ENCODE results near the gene QTRT2.

QTRT2 gene

DNA sequence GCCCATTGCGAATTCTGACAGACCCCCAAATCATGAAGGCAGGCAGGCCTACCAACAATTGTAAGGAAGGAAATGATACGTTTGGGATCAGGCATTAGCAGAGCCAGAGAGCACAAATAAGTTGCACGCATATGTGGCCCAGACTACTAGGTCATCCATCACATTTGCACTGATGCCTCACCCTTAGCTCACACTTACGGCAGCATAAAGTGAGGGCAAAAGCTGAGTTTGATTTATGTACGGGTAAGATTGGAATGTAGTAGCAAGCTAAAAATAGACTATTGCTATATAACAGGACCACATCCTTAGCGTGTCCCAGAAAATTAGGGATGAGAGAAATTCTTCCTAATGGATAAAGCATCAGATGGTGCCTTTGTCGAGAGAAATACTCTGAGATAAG is 58.6 kb downstream of the QTRT2 start:
- intact Hi-C loops (cut with DNase I): no loop called here
- no peak for DNase-seq

DNA sequence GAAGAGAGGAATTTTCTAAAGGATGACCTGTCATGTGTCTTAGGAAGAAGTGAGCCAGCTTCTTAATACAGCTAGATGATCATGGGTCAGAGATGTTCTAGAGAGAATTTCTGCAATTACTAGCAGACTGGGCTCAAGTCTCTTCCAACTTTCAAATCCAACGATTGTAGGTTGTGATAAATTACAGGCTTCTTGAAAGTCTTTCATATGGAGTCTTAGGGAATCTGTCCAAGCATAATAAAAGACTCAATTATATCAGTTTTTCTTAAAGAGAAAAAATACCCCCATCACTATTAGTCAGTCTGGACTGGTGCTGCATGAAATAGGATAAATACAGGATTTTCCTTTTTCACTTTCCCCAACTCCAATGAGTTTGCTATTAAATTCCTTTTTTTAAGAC is 63.2 kb downstream of the QTRT2 start:
- intact Hi-C loops (cut with DNase I): no loop called here
- no peak for DNase-seq

DNA sequence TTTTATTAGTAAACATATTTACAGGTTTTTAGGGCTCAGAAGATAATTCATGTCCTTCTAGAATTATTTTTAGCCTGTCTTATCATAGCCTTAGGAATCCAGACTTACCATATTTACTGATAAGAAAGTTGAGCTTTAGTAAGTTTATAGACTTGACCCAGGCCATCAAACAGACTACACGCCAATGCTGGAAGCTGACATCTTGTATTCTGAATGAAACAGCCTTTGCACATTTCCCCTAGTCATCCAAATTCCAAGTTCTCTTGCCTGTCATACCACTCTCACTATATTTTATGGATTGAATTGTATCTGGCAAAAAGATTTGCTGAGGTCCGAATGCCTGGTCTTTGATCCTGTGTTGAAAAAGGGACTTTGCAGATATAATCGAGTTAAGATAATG is 63.7 kb downstream of the QTRT2 start:
- intact Hi-C loops (cut with DNase I): no loop called here
- no peak for DNase-seq

DNA sequence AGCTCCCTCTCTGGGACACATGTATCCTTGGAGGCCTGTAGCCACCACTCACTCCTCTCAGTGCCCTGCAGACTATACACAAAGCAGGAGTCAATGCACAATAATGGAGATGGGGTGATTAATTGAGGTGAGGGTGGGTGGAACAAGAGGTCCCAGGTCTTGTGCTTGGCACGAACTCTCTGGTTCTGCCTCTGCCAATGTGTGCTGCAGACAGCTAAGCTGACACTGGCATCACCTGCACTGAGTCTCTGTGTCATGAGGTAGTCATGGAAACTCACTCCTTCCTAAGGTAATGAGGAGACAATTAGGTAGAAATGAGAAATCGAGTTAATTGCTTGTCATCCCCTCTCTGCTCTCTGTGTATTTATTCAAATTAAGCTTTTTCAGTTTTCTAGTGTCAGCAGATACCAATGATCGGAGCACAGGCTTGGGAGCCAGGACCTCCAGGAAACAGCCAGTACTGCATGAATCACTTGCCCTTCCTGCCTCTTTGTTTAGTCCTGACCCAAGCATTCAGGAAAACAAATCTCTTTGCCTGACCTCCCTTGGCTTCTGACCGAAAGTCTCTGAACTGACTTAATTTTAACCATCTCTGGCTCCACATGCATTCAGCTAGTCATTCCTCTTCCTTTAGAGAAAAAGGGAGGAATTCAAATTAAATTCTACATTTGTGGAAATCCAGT is 65.6 kb downstream of the QTRT2 start:
- intact Hi-C loops (cut with DNase I): no loop called here
- DNase-seq: no peak

DNA sequence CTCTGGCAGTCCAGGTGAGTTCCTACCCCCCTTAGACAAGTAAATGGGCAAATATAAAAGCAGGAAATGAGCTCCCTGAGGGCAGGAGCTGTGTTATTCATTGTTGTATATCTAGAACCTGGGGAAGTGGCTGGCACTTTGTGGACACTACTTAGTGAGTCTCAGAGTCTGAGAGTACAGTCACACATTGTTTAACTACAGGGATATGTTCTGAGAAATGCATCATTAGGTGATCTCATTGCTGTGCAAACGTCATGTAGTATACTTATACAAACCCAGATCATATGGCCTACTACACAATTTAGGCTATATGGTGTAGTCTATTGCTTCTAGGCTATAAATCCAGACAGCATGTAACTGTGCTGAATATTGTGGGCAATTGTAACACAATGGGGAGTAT is 69.9 kb downstream of the QTRT2 start:
- intact Hi-C loops (cut with DNase I): no loop called here
- DNase-seq: no peak

DNA sequence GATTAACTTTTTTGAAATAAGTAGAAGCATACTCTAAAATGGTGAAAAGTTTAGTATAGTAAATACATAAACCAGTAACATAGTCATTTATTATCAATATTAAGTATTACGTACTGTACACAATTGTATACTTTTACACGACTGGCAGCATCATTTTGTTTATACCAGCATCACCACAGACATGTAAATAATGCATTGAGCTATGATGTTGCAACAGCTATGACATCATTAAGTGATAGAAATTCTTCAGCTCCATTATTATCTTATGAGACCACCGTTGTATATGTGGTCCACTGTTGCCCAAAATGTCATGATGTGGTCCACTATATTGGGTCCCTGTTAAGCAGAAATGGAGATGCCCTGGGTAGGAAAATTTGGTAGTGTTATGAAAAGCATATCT is 71.0 kb downstream of the QTRT2 start:
- no peak for DNase-seq
- intact Hi-C loops (cut with DNase I): no loop called here

DNA sequence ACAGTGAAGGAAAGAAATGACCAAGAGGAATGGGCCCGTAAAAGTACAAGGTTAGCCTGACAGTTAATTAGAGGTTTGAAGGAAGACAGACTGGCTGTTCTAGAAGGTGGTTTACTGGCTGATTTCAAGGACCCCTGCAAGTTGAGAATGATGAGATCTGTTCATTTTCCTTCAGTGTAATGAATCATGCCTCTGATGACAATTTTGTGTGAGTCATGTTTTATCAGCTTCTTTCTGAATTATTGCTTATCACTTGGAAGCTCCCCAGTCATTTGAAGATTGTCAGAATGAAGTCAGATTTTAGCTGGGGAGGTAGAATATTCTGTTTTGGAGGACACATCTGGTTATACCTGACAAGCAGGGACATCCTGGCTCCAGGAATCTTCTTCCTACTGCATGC is 71.7 kb downstream of the QTRT2 start:
- DNase-seq: no peak
- intact Hi-C loops (cut with DNase I): no loop called here

DNA sequence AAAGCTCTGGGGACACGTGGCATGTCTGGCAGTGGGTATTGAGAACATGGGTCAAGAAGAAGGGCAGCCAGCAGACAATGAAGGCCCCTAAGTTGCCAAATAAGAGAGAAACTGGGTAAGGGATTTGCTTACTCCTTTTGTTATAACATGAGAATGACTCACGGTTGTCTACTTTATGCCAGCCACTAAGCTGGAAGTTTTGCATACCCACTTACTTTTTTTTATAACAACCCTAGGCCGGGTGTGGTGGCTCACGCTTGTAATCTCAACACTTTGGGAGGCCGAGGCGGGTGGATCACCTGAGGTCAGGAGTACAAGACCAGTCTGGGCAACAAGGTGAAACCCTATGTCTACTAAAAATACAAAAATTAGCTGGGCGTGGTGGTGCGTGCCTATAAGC is 72.3 kb downstream of the QTRT2 start:
- DNase-seq: no peak
- intact Hi-C loops (cut with DNase I): no loop called here

DNA sequence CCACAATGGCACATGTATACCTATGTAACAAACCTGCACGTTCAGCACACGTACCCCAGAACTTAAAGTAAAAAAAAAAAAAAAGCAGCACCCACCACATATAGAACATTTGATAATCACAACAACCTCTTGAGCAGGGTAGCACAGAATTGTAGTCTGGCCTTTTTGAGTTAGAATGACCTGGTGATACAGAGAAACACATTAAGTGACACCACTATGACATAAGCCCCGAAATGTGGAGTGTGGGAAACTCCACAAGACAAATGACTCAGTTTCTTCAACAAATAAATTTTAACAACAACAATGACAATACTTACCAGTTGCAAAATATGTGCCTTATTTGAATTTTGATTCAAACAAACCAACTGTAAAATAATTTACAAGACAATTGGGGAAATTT is 76.0 kb downstream of the QTRT2 start:
- intact Hi-C loops (cut with DNase I): no loop called here
- no peak for DNase-seq

DNA sequence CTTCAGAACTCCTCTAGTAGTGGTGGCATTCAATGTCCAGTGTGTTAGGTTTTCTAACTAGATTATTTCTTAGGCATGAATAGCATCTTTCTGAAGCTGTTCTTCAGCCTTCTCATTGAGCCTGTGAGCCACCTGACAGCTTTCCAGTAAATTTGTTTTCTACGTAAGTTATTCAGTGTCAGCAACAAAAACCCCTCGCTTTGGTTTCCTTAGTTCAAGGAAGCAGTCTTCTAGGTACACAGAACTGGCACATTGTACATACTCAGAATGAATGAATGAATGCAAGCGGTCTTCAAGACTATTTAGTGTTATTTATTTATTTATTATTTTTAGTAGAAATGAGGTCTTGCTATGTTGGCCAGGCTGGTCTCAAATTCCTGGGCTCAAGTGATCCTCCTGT is 77.4 kb downstream of the QTRT2 start:
- intact Hi-C loops (cut with DNase I): no loop called here
- no peak for DNase-seq
